Kidney capillary endothelial cell (primary cell): ENCODE measurements around the gene RNF151.
"Not testable (repeated sequence)": the region's sequence is repeated elsewhere in the genome, so short reads cannot be mapped to it uniquely, and the experiment has no call there.

Source experiments
- DNase-seq: peaks from one replicate; pipeline ENCODE4 v3.0.0-alpha.2; 2018; ENCODE audit warnings: low spot score

RNF151 gene

DNA sequence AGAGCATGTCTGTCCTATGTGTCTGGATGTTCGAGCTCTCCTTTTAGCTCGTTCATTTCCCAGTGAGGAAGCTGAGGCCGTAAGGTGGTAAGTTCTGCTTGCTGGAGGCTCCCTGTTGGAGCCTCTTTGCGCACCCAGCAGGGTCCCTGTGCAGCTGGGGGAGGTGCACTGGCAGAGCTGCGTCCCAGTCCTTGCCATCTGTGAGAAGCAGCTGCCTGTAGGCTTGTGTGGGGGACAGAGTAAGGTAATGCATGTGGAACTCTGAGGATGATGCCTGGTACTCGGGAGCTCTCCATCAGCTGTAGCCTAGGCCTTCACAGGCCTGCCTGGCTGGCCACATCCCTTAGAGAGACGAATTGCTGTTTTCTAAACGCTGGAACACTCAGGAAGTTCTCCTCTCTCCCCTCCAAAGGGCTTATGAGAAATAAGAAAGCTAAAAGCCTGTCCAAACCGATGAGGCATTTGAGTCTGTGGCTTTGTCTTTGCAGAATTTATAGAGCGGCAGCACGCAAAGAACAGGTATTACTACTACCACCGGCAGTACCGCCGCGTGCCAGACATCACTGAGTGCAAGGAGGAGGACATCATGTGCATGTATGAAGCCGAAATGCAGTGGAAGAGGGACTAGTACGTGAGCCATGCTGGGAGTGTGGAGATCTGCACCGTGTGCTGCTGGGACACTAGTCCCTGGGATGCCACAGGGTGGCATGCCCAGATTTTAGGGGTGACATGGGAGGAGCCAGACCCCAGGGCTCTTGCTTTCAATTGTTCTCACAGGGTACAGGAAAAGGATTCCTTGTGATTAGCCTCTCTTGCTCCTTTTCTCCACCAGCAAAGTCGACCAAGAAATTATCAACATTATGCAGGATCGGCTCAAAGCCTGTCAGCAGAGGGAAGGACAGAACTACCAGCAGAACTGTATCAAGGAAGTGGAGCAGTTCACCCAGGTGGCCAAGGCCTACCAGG, 5.7 kb upstream of the RNF151 start:
- no peak for DNase-seq

DNA sequence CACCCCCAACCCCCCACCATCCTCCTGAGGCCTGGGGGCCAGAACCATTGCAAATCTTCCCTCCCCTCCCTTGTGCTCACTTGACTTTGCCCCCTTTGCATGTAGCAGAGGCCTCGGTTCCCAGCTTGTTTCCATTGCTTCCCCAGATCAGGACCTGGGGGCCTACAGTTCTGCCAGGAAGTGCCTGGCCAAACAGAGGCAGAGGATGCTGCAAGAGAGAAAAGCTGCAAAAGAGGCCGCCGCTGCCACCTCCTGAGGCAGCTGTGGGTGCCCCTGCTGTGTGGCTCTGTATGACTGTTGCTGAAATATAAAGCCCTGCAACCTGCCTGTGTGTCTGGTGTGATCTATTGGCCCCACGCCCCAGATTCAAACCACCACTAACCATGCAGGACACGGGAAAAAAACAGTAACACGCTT, 5.0 kb upstream of the RNF151 start:
- DNase-seq: no peak

DNA sequence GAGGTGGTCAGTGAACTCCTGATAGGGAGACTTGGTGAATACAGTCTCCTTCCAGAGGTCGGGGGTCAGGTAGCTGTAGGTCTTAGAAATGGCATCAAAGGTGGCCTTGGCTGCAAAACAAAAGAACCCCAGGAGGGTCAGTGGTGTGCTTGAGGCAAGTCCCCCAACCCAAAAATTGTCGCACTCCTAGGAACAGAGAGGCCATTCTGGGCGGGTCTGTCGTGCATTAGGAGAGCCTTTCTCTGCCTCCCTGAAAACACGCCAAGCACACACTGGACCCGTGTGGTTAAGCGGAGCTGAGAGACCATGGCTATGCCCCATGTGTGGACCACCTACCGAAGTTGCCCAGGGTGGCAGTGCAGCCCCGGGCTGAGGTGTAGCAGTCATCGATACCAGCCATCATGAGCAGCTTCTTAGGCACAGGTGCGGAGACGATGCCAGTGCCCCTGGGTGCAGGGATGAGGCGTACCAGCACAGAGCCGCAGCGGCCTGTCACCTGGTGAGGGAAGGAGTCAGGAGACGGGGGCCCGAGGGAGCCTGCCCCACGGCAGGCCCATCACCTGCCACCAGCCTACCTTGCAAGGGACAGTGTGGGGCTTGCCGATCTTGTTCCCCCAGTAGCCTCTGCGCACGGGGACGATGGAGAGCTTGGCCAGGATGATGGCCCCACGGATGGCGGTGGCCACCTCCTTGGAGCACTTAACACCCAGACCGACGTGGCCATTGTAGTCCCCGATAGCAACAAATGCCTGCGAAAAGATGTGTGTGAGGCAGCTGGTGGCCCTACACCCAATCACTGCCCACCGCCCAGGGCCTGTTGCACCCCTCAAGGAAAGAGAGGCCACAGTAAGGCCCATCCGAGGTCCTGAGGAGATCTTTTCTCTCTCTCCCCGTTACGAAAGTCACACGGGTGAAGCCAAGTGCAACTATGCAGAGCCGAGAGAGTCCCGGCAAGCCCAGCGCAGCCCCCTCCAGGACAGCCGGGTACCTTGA, 4.2 kb upstream of the RNF151 start:
- not testable (repeated sequence) for DNase-seq

DNA sequence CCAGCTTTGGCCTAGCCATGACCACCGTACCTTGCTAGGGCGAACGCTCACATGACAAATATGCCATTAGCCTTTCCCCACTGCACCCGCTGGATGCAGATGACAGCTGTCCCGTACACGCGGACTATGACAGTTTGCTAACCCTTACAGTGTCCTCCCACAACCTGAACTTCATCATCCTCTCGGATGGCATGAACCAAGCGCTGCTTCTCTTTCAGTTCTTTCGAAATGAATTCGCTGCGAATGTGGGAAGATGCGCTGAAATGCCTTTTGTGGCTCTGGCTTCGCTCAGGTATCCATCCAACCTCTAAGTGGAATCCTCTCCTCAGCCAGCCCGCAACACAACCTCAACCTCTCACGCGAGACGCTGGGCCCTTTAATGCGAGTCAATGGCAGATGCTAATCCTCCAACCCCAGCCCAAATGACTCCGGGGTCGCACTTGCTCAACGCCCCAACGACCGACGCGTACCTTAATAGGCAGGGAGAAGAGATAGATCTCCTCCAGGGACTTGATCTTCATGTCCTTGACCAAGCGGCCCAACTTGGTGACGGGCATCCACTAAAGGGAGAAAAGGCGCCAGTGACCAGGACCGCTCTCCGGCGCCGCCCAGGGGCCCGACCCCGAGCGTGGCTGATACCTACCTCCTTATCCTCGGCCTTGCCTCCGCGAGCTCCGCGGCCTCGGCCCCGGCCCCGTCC, 2.7 kb upstream of the RNF151 start:
- no peak for DNase-seq

DNA sequence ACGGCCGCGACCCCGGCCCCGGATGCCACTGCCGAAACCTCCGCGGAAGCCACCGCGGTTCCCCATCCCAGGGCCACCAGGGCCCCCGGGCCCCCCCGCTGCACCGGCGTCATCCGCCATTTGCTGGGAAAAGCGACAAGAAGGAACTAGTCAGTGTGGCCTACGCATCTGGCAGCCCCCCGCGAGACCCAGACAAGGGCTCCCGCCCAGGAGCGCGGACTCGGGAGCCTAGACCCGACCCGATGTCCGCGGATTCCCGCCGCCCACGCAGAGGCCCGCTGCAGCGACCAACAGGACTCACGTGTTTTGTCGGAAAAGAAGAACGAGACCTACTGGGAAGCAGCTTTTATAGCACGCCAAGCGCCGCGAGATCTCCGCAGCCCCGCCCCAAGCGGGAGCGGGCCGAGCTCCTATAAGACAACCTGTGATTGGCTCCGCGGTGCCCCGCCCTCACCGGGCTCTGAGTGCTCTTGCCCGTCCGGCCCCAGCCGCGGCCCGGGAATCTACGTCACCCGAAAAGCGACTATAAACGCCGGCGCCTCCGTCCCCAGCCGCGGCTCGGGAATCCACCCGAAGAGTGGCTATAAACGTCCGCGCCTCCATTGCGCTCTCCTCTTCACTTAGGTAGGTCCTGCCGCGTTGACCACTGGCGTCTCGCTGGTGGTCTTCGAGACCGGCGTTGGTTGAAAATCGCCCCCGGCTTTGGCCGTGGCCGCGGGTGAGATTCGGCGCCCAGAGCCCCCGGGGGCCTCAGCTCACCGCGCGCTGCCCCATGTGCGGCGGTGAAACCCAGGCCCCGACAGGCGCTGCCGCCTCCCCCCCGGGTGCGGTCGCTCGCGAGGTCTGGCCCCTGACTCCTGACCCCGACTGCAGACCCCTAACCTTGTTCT, 1.9 kb upstream of the RNF151 start, which contains the start of gene RPS2:
Gene RPS2 (minus strand): TSS at position 321 of the 890 bp plus-strand sequence. CDS start 201 bp downstream, at position 120.
- peak; percentile 100 for DNase-seq

DNA sequence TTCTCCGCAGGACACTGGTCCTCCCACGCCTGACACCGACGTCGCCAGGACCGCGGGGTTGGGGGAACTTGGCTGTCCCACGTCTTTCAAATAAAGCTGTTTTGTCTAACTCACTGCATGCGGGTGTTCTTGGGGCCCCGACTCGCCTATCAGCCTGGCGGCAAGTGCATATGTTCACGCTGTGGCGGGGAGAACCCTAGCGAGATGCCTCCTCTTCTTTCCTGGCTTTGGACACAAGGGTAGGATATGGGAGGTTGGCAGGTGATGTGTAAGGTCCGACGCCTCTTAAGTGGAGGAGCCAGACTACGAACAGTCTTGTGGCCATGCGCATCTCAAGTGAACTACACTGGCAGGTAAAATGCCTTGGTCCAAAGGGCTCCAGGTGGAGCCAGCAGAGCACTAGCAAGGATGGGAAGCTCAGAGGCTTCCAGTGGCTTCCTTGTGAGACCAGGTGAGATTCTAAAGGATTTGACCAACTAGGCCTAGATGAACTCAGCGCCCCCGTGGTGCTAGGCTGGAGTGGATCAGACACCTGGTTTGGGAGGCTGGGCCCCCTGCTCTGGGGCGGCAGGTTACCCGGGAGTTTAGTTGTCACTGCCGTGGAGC, 1.2 kb upstream of the RNF151 start:
- no peak for DNase-seq

DNA sequence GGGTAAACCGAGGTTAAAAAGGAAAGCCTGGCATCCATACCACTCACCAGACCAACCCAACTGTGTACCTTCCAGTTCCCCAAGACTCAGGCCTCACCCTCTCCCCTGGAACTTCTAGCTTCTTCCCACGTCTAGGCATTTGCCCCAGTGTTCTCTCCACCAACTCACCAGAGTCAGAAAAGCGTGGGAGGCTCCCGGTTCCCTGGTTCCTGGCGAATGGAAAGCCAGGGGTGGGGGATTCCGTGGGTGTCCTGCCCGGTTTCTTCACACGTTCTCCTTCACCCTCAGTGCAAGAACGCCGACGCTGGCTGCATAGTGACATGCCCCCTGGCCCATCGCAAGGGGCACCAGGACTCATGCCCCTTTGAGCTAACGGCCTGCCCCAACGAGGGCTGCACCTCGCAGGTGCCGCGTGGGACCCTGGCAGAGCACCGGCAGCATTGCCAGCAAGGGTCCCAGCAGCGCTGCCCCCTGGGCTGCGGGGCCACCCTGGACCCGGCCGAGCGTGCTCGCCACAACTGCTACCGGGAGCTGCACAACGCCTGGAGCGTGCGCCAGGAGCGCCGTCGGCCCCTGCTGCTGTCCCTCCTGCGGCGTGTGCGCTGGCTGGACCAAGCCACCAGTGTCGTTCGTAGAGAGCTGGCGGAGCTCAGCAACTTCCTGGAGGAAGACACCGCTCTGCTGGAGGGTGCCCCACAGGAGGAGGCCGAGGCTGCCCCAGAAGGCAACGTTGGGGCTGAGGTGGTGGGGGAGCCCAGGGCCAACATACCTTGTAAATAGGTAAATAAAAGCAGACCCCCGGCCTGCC, 1.7 kb downstream of the RNF151 start:
- no peak for DNase-seq

DNA sequence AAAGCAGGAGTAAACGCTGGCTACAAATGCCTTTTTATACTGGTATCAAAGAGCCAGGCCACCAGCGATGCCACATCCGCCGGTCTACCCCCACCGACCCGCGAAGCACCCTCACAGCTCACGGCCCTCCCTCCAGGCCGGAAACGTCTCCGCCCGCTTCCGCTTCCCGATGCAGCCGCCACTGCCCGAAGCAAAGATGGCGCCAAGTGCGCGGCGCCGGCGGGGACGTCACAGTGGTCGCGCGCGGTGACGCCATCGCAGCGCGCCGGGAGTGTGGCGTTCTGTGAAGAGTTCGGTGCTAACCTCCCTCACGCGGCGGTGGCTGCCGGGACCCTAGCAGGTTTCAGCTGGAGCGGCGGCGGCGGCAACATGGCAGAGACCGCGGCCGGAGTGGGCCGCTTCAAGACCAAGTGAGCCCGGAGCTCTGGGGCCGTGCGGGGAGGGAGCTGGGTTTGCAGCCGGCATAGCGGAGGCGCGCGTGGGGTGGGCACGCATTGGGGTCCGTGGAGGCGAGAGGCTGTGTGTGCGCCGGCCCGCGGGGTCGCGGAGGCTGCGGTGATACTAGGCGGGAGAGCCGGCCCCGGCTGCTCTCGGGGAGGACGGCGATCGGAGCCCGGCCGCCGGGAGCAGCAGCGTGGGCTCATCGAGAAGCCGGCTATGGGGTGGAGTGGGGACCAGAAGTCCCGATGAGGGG, 5.3 kb downstream of the RNF151 start, which contains the start of gene TBL3:
Gene TBL3 (plus strand): TSS at position 258 of the 694 bp plus-strand sequence. CDS start 112 bp downstream, at position 370.
- DNase-seq: peak; percentile 95

DNA sequence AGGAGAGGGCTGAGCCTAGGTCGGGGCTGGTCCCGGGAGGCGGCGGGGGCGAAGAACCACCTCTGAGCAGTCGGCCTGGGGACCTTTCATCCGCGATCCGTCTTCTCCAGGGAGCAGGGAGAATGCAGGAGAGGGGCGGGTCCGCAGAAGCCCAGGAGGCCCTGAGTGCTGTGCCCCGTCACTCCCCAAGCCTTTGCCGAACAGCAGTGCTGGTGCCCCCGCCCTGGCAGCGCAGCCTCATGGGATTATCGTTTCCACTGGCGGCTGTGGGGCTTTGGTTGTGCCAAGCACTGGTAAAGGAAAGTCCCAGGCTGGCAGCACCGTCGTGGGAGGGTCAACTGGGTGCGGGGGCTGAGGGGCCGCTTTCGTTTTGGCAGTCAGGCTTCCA, 5.8 kb downstream of the RNF151 start:
- no peak for DNase-seq

DNA sequence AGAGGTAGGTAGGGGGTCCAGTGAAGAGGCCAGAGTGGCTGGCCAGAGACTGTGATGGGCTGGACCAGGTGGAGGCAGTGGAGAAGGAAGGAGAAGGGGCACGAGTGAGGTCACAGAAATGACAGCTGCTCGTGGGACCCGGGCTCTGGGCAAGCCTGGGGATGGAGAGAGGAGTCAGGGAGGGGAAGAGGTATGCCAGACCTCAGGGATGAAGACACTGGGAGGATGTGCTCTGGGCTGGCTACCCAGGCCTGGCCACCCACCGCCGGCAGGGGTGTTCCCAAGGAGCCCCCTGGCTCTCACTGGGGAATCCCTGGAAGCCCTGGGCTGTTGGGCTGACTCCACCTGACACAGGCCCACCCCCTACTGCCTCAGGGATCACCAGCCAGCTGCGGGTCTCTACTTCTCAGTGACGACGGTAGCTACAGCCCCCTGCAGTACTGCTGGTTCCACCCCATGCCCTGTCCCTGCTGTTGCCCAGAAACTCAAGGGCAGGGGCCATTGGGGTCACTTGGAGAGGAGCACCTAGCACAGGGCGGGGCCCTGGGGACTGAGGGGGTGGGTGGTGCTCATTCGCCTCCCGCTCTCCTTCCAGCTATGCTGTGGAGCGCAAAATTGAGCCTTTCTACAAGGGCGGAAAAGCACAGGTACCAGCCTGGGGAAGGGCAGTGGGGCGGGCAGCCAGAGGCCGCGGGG, 7.0 kb downstream of the RNF151 start:
- DNase-seq: no peak

DNA sequence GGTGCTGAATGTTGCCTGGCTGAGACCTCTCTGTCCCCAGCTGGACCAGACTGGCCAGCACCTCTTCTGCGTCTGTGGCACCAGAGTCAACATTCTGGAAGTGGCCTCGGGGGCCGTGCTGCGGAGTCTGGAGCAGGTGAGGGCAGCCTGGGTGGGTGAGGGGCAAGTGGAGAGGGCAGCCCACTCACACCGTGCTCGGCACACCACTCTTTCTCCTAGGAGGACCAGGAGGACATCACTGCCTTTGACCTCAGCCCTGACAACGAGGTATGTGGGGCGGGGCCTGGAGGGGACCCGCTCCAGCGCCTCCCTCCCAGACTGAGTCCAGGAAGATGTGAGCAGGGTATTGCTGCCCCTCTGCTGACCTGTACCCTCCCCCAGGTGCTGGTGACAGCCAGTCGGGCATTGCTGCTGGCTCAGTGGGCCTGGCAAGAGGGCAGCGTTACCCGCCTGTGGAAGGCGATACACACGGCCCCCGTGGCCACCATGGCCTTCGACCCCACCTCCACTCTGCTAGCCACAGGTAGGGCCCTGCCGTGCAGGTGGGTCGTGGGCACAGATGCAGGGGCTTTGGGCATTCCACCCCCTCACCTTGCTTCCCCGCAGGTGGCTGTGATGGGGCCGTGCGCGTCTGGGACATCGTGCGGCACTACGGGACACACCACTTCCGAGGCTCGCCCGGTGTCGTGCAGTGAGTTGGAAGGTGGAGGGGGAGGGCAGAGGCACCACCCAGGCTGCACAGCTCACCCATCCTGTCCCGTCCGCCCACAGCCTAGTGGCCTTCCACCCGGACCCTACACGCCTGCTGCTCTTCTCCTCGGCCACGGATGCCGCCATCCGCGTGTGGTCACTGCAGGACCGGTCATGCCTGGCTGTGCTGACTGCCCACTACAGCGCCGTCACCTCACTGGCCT, 7.8 kb downstream of the RNF151 start:
- DNase-seq: no peak

DNA sequence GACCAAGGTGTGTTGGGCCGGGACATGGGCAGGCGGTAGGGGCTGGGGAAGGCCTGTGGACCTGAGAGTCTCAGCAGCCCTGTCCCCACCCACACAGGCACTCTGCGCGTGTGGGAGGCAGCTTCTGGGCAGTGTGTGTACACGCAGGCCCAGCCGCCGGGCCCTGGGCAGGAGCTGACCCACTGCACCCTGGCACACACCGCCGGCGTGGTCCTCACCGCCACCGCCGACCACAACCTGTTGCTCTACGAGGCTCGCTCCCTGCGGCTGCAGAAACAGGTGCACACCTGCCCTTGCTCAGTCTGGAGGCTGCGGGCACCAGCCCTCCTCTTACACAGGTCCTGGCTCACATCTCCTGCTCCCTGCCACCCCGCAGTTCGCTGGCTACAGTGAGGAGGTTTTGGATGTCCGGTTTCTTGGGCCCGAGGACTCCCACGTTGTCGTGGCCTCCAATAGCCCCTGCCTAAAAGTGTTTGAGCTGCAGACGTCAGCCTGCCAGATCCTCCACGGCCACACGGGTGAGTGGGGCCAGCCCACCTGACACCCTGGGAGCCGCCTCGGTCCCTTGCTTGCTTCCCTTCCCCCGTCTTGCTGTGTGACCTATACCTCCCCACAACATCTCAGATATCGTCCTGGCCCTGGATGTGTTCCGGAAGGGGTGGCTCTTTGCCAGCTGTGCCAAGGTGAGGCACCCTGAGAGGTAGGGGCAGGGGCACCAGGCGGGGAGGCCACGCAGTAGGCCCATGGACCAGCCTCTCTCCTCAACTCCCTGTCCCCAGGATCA, 9.0 kb downstream of the RNF151 start:
- DNase-seq: no peak

DNA sequence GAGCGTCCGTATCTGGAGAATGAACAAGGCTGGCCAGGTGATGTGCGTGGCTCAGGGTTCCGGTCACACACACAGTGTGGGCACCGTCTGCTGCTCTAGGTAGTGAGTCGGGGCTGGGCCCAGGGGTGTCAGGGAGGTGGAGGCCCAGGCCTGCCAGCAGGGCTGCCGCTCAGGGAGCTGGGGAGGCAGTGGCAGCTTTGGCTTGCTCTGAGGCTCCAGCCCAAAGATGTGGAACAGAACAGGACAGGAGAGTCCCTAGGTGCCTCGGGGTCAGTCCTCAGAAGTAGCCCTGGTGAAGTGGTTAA, 9.5 kb downstream of the RNF151 start:
- DNase-seq: no peak

DNA sequence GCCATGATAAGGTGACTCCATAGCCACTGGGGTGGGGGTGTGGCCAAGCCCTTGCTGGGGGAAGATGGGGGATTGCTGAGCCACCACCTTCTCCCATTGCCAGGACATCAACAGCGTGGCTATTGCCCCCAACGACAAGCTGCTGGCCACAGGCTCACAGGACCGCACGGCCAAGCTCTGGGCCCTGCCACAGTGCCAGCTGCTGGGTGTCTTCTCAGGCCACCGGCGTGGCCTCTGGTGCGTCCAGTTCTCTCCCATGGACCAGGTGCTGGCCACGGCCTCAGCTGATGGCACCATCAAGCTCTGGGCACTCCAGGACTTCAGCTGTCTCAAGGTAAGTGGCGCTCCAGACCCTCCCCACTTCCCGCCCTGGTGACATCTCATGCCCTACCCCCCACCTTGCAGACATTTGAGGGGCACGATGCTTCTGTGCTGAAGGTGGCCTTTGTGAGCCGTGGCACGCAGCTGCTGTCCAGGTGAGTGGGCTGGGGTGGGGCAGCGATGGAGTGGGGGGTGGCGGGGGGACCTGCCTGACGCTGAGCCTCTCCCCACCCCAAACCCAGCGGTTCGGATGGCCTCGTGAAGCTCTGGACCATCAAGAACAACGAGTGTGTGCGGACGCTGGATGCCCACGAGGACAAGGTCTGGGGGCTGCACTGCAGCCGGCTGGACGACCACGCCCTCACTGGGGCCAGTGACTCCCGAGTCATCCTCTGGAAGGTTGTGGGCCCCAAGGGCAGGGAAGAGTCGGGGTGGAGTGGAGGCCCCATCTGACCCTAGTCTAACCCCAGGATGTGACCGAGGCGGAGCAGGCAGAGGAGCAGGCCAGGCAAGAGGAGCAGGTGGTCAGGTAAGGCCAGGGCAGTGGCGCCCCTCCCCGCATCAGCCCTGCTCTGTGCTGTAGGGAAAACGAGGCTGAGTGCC, 10.6 kb downstream of the RNF151 start:
- no peak for DNase-seq

DNA sequence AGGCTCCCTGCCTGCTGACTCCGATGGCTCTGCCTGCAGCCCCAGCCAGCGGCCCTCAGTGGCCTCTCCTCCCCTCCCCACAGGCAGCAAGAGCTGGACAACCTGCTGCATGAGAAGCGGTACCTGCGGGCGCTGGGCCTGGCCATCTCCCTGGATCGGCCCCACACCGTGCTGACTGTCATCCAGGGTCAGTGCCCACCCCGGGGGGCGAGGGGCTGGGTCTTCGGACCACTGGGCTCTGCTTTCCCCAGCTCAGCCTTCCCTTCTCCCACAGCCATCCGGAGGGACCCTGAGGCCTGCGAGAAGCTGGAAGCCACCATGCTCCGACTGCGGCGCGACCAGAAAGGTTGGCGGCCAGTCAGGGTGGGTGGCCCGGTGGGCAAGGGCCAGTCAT, 11.2 kb downstream of the RNF151 start:
- no peak for DNase-seq
